GM23248 (cell line): ENCODE measurements around the gene ADH1B. TPM values are rescaled to one million over a fixed set of nuclear protein-coding genes. Genes with fewer than 3 reads are reported as not detected.
"Not testable (repeated sequence)": the region's sequence is repeated elsewhere in the genome, so short reads cannot be mapped to it uniquely, and the experiment has no call there.

Experiments used
- DNase-seq: peaks from one replicate; pipeline ENCODE4 v3.0.0-alpha.2; 2015
- H2AFZ ChIP-seq: fragments of 200-600 bp; sonication (generic); 2 replicates; pipeline ENCODE4 v1.6.1; 2016; ENCODE audit warnings: antibody characterized with exemption
- H3F3A ChIP-seq: fragments of 200-600 bp; sonication (generic); 2 replicates; pipeline ENCODE4 v1.6.1; 2016; ENCODE audit warnings: mild to moderate bottlenecking, antibody characterized with exemption, mixed run types; ENCODE audit not compliant: insufficient read depth
- H3K27ac ChIP-seq: fragments of 200-600 bp; sonication (generic); 2 replicates; pipeline ENCODE4 v1.5.1; 2016; ENCODE audit warnings: mild to moderate bottlenecking
- H3K27me3 ChIP-seq: fragments of 200-600 bp; sonication (generic); replicated peaks from 2 replicates; pipeline ENCODE4 v1.6.1; 2016; ENCODE audit warnings: mild to moderate bottlenecking; ENCODE audit not compliant: insufficient read depth
- H3K36me3 ChIP-seq: fragments of 200-600 bp; sonication (generic); 2 replicates; pipeline ENCODE4 v1.6.1; 2016; ENCODE audit warnings: low read depth, mild to moderate bottlenecking
- H3K4me1 ChIP-seq: fragments of 200-600 bp; sonication (generic); 2 replicates; pipeline ENCODE4 v1.6.1; 2016; ENCODE audit warnings: mild to moderate bottlenecking; ENCODE audit not compliant: insufficient read depth
- H3K4me2 ChIP-seq: fragments of 200-600 bp; sonication (generic); one replicate; pipeline ENCODE4 v1.6.1; 2016; ENCODE audit warnings: mild to moderate bottlenecking; ENCODE audit not compliant: unreplicated experiment
- H3K4me3 ChIP-seq: fragments of 200-600 bp; sonication (generic); 2 replicates; pipeline ENCODE4 v1.5.1; 2016; ENCODE audit warnings: mild to moderate bottlenecking
- H3K79me2 ChIP-seq: fragments of 200-600 bp; sonication (generic); 2 replicates; pipeline ENCODE4 v1.6.1; 2016; ENCODE audit warnings: mild to moderate bottlenecking; ENCODE audit not compliant: insufficient read depth
- H3K9ac ChIP-seq: fragments of 200-600 bp; sonication (generic); 2 replicates; pipeline ENCODE4 v1.6.1; 2016; ENCODE audit warnings: mild to moderate bottlenecking
- H3K9me2 ChIP-seq: fragments of 200-600 bp; sonication (generic); 2 replicates; pipeline ENCODE4 v1.6.1; 2016; ENCODE audit warnings: mixed run types, mild to moderate bottlenecking, moderate library complexity; ENCODE audit not compliant: insufficient read depth
- H3K9me3 ChIP-seq: fragments of 200-600 bp; sonication (generic); one replicate; pipeline ENCODE4 v1.6.1; 2017; ENCODE audit warnings: low read depth
- H4K20me1 ChIP-seq: fragments of 200-600 bp; sonication (generic); 2 replicates; pipeline ENCODE4 v1.6.0; 2016; ENCODE audit not compliant: insufficient read depth
- EZH2 ChIP-seq: fragments of 200-600 bp; sonication (generic); IDR thresholded peaks from 2 replicates; pipeline ENCODE4 v1.6.1; 2018; ENCODE audit warnings: antibody characterized with exemption, mild to moderate bottlenecking; ENCODE audit not compliant: insufficient read depth, poor library complexity, severe bottlenecking
- EZH2phosphoT487 ChIP-seq: fragments of 200-600 bp; sonication (generic); IDR thresholded peaks from 2 replicates; pipeline ENCODE4 v1.6.1; 2018; ENCODE audit warnings: antibody characterized with exemption, moderate library complexity, mild to moderate bottlenecking, low read depth; ENCODE audit not compliant: insufficient read depth
- WGBS, 2 experiments: methylation state at CpG; one replicate each; pipeline ENCODE4 v1.1.6; 2015 to 2017; ENCODE audit warnings: low lambda C conversion rate in 2 of 2, low coverage in 1 of 2; ENCODE audit errors: missing lambda C conversion rate in 2 of 2; 5-methylcytosine and 5-hydroxymethylcytosine counted together
- in situ Hi-C: fragments of 300-500 bp; cut with MboI; formaldehyde crosslinking; loops from 2 replicates; pipeline ENCODE4 v1.15.0; 2020
- polyA plus RNA-seq: library from polyadenylated mRNA; unstranded; fragments of >200 nt; fragmentation: Nextera tagmentation; extraction: Ambion mirVana; gene quantifications from 2 replicates; pipeline ENCODE4 v1.2.1, GENCODE V29; 2016
- total RNA-seq: library from RNA; depleted of rRNA; stranded (reverse); fragments of >200 nt; shearing (Covaris generic); gene quantifications from 2 replicates; pipeline ENCODE4 v1.2.3, GENCODE V29; 2014

The ADH1B gene
- total and polyA plus RNA-seq, 2 experiments from 2014 or later, result 0.15 TPM; not detected in 1

DNA sequence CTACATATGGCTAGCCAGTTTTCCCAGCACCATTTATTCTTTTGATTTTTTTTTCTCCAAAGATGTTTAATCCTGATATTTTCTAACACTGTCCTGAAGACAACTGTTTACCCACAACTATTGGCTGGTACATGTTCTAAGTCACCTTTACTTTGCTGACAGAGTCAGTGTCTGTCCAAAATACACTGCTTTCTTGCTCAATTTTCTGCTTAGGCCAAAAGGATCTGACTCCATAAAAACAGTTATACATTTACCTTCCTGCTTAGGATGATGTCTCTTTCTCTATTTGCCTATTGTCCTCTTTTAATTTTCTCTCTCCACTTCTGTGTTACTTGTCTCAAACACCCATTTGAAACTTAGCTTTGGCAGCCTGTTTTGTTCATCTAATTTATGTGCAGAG is 28.1 kb upstream of the ADH1B start:
- Histone ChIP-seq H3K36me3 (no peaks in the 10 kb centered on the region), H3F3A (no peaks in the 10 kb centered on the region), H3K79me2 (no peaks in the 10 kb centered on the region), H3K27ac (no peak overlapping the region), H3K9me3 (no peaks in the 10 kb centered on the region), H3K4me1 (no peaks in the 10 kb centered on the region), H3K27me3 (no peaks in the 10 kb centered on the region), H3K9ac (no peak overlapping the region), H4K20me1 (no peaks in the 10 kb centered on the region), H3K4me2 (no peak overlapping the region), H3K4me3 (no peak overlapping the region), H2AFZ (no peak overlapping the region), H3K9me2 (no peaks in the 10 kb centered on the region)
- TF ChIP-seq EZH2 (no peak), EZH2phosphoT487 (no peak)
- in situ Hi-C loops, result no loop called here
- no peak for DNase-seq

DNA sequence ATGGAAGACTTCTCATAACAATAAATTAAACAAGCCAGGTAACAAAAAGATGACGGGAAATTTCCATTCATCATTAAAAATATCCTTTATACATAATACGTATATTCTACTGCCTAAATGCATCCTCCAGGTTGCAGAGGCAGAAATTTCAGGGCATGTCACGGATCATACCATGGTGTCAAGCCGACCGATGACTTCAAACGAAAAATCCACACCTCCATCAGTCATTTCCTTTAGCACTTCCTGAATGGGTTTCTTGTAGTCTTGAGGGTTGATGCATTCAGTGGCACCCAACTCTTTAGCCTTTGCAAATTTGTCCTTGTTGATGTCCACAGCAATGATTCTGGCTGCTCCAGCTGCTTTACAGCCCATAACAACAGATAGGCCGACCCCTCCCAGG is 21.4 kb upstream of the ADH1B start:
- DNase-seq, H3K79me2 ChIP-seq, H3K9me2 ChIP-seq, H3K4me3 ChIP-seq, H4K20me1 ChIP-seq, H3K27ac ChIP-seq, in situ Hi-C loops, H3K36me3 ChIP-seq, H3K9me3 ChIP-seq, H3F3A ChIP-seq, H3K4me1 ChIP-seq, H2AFZ ChIP-seq, H3K9ac ChIP-seq, H3K27me3 ChIP-seq, H3K4me2 ChIP-seq: not testable (repeated sequence)
- 76 to 78% methylated on average over 7 of the region's 7 CpGs for WGBS, 2 experiments

DNA sequence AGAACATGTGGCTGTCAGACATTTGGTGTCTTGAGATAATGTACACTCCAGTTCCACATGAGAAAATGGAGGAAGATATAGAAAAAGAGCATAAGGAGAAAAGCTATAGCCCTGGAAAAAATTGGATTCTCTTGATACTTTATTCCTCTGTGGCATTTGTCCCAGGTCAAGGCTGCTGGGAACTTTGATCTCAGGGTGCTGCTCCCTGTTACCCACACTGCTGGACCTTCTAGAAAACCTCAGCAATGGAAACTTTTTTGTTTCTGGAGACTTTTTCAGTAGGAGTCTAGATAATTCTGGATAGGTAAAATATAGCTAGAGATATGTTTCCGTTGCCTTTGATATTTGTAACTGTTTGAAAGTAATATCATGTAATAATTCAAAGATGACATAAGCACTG is 20.2 kb upstream of the ADH1B start:
- Histone ChIP-seq H3K27ac (no peak overlapping the region), H3K4me3 (no peak overlapping the region), H3K9ac (no peak overlapping the region), H3K27me3 (no peaks in the 10 kb centered on the region), H3K9me2 (no peaks in the 10 kb centered on the region), H3F3A (no peaks in the 10 kb centered on the region), H3K9me3 (no peaks in the 10 kb centered on the region), H3K4me1 (no peaks in the 10 kb centered on the region), H3K79me2 (no peaks in the 10 kb centered on the region), H3K4me2 (no peak overlapping the region), H4K20me1 (no peaks in the 10 kb centered on the region), H3K36me3 (no peaks in the 10 kb centered on the region), H2AFZ (no peak overlapping the region)
- DNase-seq, result no peak
- in situ Hi-C loops, result no loop called here
- TF ChIP-seq EZH2phosphoT487 (no peak), EZH2 (no peak)
- 50 to 61% methylated on average over 1 of the region's 1 CpG for WGBS, 2 experiments

GRCh38 chr4:99339172-99339571 is 18.0 kb upstream of the ADH1B start:
- Histone ChIP-seq H3K9ac (no peak overlapping the region), H3F3A (no peaks in the 10 kb centered on the region), H3K4me1 (no peaks in the 10 kb centered on the region), H3K36me3 (no peaks in the 10 kb centered on the region), H3K27me3 (no peaks in the 10 kb centered on the region), H3K9me2 (no peaks in the 10 kb centered on the region), H3K9me3 (no peaks in the 10 kb centered on the region), H2AFZ (no peak overlapping the region), H4K20me1 (no peaks in the 10 kb centered on the region), H3K4me2 (no peak overlapping the region), H3K27ac (no peak overlapping the region), H3K4me3 (no peak overlapping the region), H3K79me2 (no peaks in the 10 kb centered on the region)
- in situ Hi-C loops, result no loop called here
- TF ChIP-seq EZH2phosphoT487, result no peak
- no peak for TF ChIP-seq EZH2
- 61 to 64% methylated on average over 3 of the region's 3 CpGs for WGBS, 2 experiments
- no peak for DNase-seq

DNA sequence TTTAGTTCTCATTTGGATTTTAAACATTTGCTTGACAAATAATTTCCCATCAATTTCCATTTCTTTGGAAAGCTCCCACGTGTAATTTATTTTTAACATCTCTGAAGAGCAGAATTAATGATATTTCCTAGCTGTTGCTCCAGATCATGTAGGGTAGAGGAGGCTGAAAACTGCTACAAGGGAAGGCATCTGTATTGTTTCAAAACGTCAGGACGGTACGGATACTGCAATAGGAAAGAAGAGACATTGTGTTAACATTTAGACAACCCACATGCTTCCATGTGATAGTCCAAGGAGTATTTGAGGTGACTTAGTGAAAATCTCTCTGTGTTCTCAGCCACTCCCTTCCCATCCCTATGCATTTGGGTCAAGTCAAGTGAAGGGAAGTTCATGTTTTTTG is 15.4 kb upstream of the ADH1B start:
- no peak overlapping the region for H3K9ac ChIP-seq
- no peaks in the 10 kb centered on the region for H3K36me3 ChIP-seq
- H3K4me2 ChIP-seq, result no peak overlapping the region
- DNase-seq, result no peak
- H3K9me3 ChIP-seq, result no peaks in the 10 kb centered on the region
- in situ Hi-C loops, result no loop called here
- H4K20me1 ChIP-seq, result no peaks in the 10 kb centered on the region
- H3F3A ChIP-seq, result no peaks in the 10 kb centered on the region
- no peak for TF ChIP-seq EZH2
- TF ChIP-seq EZH2phosphoT487, result no peak
- H3K9me2 ChIP-seq, result no peaks in the 10 kb centered on the region
- no peak overlapping the region for H3K27ac ChIP-seq
- no peaks in the 10 kb centered on the region for H3K4me1 ChIP-seq
- H2AFZ ChIP-seq, result no peak overlapping the region
- H3K4me3 ChIP-seq, result no peak overlapping the region
- no peaks in the 10 kb centered on the region for H3K27me3 ChIP-seq
- 49 to 60% methylated on average over 4 of the region's 4 CpGs for WGBS, 2 experiments
- H3K79me2 ChIP-seq, result no peaks in the 10 kb centered on the region
